GM18520 (cell line): ENCODE results near the gene CLIC6.
"Not testable (repeated sequence)": the region's sequence is repeated elsewhere in the genome, so short reads cannot be mapped to it uniquely, and the experiment has no call there.

Experiments used
- ATAC-seq: cut with Tn5 transposase; IDR thresholded peaks from one replicate; pipeline ENCODE4 v1.9.1; 2021; ENCODE audit not compliant: unreplicated experiment

CLIC6 gene

GRCh38 chr21:34651642-34652041, 17.2 kb upstream of the CLIC6 start:
- no peak for ATAC-seq

- ATAC-seq: no peak
These were observed 15.3 kb upstream of the CLIC6 start for GRCh38 chr21:34653522-34653921.

DNA sequence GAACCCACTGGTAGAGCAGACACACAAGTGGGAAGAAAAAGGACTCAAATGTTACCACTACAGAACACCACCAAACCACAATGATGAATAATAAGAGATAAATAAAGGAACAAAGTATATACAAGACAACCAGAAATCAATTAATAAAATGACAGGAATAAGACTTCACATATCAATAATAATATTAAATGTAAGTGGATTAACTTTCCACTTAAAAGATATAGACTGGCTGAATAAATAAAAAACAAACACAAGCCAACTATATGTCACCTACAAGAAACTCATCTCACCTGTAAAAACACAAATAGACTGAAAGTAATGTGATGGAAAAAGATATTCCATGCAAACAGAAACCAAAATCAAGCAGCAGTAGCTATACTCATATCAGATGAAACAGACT, 6.9 kb upstream of the CLIC6 start:
- no peak for ATAC-seq

- ATAC-seq: no peak
These were observed 1.0 kb upstream of the CLIC6 start for GRCh38 chr21:34667761-34668160.

DNA sequence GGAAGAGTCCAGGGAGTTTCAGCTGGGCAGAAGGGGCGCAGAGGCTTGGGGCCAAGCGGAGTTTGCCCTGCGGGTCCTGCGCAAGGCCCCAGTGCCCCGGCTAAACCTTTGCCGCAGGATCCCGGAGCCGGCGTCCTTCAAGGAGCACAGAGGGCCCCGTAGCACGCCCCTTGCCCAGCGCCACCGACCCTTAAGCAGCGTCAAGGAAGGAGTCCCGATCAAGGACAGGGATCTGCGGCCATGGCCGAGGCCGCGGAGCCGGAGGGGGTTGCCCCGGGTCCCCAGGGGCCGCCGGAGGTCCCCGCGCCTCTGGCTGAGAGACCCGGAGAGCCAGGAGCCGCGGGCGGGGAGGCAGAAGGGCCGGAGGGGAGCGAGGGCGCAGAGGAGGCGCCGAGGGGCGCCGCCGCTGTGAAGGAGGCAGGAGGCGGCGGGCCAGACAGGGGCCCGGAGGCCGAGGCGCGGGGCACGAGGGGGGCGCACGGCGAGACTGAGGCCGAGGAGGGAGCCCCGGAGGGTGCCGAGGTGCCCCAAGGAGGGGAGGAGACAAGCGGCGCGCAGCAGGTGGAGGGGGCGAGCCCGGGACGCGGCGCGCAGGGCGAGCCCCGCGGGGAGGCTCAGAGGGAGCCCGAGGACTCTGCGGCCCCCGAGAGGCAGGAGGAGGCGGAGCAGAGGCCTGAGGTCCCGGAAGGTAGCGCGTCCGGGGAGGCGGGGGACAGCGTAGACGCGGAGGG, 520 bp downstream of the CLIC6 start:
- no peak for ATAC-seq

GRCh38 chr21:34669880-34670219, 1.1 kb downstream of the CLIC6 start:
- ATAC-seq: not testable (repeated sequence)

DNA sequence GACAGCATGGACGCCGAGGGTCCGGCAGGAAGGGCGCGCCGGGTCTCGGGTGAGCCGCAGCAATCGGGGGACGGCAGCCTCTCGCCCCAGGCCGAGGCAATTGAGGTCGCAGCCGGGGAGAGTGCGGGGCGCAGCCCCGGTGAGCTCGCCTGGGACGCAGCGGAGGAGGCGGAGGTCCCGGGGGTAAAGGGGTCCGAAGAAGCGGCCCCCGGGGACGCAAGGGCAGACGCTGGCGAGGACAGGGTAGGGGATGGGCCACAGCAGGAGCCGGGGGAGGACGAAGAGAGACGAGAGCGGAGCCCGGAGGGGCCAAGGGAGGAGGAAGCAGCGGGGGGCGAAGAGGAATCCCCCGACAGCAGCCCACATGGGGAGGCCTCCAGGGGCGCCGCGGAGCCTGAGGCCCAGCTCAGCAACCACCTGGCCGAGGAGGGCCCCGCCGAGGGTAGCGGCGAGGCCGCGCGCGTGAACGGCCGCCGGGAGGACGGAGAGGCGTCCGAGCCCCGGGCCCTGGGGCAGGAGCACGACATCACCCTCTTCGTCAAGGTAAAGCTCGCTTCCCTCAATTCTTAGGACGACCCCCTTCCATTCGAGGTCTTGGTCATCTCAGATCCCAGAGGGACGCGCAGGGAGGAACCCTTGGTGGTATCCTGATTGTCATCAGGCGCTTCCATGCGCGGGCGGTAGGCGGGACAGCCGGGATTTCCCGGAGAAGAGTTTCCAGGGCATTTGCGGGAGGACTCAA, 1.6 kb downstream of the CLIC6 start:
- no peak for ATAC-seq

GRCh38 chr21:34670962-34671348, 2.2 kb downstream of the CLIC6 start:
- ATAC-seq: no peak

DNA sequence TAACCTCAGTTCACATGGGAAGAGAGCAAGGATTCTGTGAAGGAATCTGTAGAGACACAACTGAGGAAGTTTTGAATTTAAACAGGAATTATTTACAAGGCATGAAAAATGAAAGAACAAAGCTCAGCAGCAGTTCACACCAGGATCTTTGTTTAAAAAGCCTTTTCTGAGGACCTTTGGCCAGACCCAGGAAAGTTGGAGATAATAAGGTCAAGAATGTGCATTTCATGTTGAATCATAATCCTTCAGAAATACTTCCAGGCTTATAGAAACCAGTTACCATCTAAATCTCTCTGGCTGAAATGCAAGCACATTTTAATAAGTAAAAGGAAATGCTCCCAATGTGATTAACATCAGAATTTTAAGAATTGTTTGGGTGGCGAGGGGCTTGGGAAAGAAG, 2.7 kb downstream of the CLIC6 start:
- no peak for ATAC-seq

GRCh38 chr21:34671891-34672290, 3.1 kb downstream of the CLIC6 start:
- no peak for ATAC-seq

DNA sequence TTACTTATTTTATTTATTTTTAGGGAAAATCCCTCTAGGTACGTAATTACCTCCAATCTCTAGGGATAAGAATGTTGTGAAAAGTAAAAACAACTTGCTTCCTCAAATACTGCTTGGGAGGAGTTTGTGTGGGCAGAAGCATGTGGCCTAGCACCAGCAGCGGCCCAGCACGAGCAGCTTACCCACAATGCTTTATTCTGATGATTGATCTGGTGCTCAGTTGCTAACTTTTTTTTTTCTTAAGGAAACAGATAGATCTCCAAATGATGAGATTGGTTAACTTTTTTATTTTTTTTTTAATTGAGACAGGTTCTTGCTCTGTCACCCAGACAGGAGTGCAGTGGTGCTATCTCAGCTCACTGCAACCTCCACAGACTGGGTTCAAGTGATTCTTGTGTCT, 4.2 kb downstream of the CLIC6 start:
- ATAC-seq: no peak

GRCh38 chr21:34674468-34674867, 5.7 kb downstream of the CLIC6 start:
- no peak for ATAC-seq

DNA sequence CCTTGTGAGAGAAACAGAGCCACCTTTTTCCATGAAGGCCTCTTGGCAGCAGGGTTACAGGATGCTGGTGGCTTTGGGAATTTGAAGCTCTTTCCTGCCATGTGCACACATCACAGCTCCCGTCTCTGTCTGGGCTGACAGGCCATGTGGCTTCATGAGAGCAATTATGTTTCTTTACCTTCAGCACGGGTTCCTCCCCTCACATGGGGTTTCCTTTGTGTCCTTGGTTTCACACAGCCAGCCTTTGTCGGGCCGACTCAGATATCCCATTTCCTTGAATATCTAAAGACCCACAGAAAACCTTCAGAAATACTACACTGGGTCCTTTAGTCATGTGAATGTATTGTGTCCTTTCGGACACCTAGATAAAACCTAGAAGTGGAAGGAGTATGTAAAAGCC, 7.1 kb downstream of the CLIC6 start:
- no peak for ATAC-seq

DNA sequence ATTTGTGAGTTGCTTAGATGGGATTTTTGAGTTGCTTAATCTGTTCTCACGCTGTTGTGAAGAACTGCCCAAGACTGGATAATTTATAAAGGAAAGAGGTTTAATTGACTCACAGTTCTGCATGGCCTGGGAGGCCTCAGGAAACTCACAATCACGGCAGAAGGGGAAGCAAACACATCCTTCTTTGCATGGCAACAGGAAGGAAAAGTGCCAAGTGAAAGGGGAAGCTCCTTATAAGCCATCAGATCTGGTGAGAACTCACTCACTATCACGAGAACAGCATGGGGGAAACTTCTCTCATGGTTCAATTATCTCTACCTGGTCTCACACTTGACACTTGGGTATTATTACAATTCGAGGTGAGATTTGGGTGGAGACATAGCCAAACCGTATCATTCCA, 10.3 kb downstream of the CLIC6 start:
- no peak for ATAC-seq

- no peak for ATAC-seq
These were observed 15.5 kb downstream of the CLIC6 start for GRCh38 chr21:34684174-34684876.

GRCh38 chr21:34687065-34687464, 18.3 kb downstream of the CLIC6 start:
- no peak for ATAC-seq

DNA sequence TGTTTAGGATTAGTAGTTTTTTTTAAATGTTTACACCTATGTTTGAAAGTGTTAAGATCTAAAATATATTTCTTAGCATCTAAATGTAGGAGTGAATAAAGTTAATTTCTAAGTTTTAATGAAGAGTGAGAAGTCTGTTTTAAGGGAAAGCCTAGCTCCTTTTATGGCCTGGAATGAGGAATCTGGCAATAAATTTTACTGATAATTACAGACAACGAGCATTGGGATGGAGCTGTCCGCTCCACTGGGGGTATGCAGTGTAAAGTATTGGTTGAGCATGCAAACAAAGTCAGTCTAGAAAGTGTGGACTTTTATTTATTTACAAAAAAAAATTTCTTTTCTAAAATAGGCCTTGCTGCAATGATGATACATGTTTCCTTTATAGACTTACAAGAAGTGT, 19.0 kb downstream of the CLIC6 start:
- ATAC-seq: no peak

DNA sequence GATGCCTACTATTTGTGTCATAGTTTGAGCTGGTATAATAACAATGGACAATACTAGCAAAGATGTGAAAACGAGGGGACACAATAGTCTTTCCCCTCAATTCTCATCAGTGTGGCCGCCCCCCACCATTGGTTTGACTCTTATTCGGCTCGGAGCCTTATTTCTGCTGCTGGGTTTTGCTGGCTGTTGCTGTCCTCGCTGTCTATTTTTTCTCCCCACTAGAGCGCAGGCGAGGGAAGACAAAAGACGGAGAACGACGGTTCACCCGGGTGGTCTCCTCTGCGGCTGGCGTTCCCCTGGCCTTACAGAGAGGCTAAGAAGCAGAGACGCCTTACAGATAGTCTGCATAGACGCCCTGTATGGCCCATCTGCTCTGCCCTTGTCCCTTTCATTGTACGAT, 19.4 kb downstream of the CLIC6 start:
- no peak for ATAC-seq

GRCh38 chr21:34688715-34689114, 19.9 kb downstream of the CLIC6 start:
- ATAC-seq: no peak

GRCh38 chr21:34690041-34690792, 21.4 kb downstream of the CLIC6 start:
- ATAC-seq: no peak

DNA sequence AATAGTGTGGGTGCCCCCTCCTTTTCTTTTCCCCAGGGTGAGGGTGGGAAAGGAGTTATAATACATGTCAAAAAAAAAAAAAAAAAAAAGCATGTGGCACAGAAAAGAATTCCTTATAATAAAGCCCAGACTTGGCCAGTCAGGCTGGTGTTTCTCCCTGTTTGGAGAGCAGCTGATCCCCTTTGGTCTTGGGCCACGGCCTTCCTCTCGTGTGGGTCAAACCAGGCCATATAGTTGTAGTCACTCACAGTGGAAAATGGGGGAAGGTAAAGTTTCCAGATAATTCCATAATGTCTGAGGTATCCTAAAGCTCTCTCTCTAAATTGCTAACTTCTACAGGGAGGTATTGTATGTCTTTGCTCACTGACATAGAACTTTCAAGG, 22.0 kb downstream of the CLIC6 start:
- no peak for ATAC-seq
